Transverse colon (tissue), 4 donors: ENCODE measurements around the gene AGXT. TPM values are rescaled to one million over a fixed set of nuclear protein-coding genes. Genes with fewer than 3 reads are reported as not detected.

Experiments used
- DNase-seq: peaks from one replicate; pipeline ENCODE4 v3.0.0-alpha.2; 2019
- H3K27ac ChIP-seq, 4 donors: fragments of 200-600 bp; sonication (generic); 2 replicates each; pipeline ENCODE4 v1.5.1; 2016 to 2018; ENCODE audit warnings: inconsistent platforms in 4 of 4
- H3K27me3 ChIP-seq: fragments of 200-600 bp; sonication (generic); 2 replicates; pipeline ENCODE4 v1.5.1; 2017; ENCODE audit warnings: inconsistent platforms
- H3K36me3 ChIP-seq, 4 donors: fragments of 200-600 bp; sonication (generic); 2 replicates each; pipeline ENCODE4 v1.5.1; 2017 to 2019; ENCODE audit warnings: inconsistent platforms in 4 of 4
- H3K4me1 ChIP-seq, 4 donors: fragments of 200-600 bp; sonication (generic); 2 replicates each; pipeline ENCODE4 v1.5.1; 2017 to 2020; ENCODE audit warnings: inconsistent platforms in 4 of 4
- H3K4me3 ChIP-seq, 4 donors: fragments of 200-600 bp; sonication (generic); 1 replicate in 1 of 4; 2 replicates in 3 of 4; pipeline versions ENCODE4 v1.5.1 to v1.6.1; 2017 to 2019; ENCODE audit warnings: inconsistent platforms in 4 of 4
- H3K9me3 ChIP-seq, 2 donors: fragments of 200-600 bp; sonication (generic); 2 replicates each; pipeline ENCODE4 v1.5.1; 2017 to 2019; ENCODE audit warnings: inconsistent platforms in 2 of 2
- EP300 ChIP-seq: sonication (generic); formaldehyde crosslinking; IDR thresholded peaks from one replicate; pipeline ENCODE4 v1.6.1; 2017; ENCODE audit warnings: antibody characterized with exemption, low read depth
- POLR2A ChIP-seq: fragments of 450-650 bp; IDR thresholded peaks from one replicate; pipeline ENCODE4 v1.6.1; 2016; ENCODE audit warnings: antibody characterized with exemption, mild to moderate bottlenecking, moderate library complexity
- POLR2AphosphoS5 ChIP-seq, 3 donors: sonication (generic); formaldehyde crosslinking; IDR thresholded peaks; one replicate each; pipeline ENCODE4 v1.6.1; 2016; ENCODE audit warnings: antibody characterized with exemption in 3 of 3
- WGBS, 2 donors: methylation state at CpG; one replicate each; pipeline ENCODE4 v1.1.5; 2018; ENCODE audit warnings: low coverage in 1 of 2; 5-methylcytosine and 5-hydroxymethylcytosine counted together
- in situ Hi-C, 4 donors: fragments of 200-750 bp; cut with MboI; loops; one replicate each; pipeline versions ENCODE4 v1.15.0 to v1.15.1; 2017; ENCODE audit warnings: low sequenced_read_pairs in 3 of 4, low pct_ligation_motif_present in 1 of 4, low pct_unique_long_range_greater_than_20kb in 1 of 4
- intact Hi-C: fragments of 100-400 bp; cut with DNase I; formaldehyde crosslinking; loops from one replicate; pipeline ENCODE4 v1.15.1; 2023; ENCODE audit warnings: low total_unique reads
- total RNA-seq, 4 donors: library from RNA; depleted of rRNA; stranded (reverse); fragments of >200 nt; gene quantifications; one replicate each; pipeline ENCODE4 v1.1.0, GENCODE V29; 2016
- TF ChIP-seq, protein P1 (sequence below), 5 experiments: fragments of 200-600 bp in 3 of 5; fragments of 450-650 bp in 2 of 5; sonication (generic) in 3 of 5; IDR thresholded peaks; 1 replicate in 2 of 5; 2 replicates in 3 of 5; pipeline ENCODE4 v1.5.1; 2016 to 2017; ENCODE audit warnings: antibody characterized with exemption in 5 of 5, inconsistent platforms in 3 of 5, mild to moderate bottlenecking in 2 of 5, moderate library complexity in 1 of 5

The AGXT gene
- total RNA-seq, 4 donors from 2014 or later: 0.32 to 2.2 (median 0.82) TPM; not detected in 1

DNA sequence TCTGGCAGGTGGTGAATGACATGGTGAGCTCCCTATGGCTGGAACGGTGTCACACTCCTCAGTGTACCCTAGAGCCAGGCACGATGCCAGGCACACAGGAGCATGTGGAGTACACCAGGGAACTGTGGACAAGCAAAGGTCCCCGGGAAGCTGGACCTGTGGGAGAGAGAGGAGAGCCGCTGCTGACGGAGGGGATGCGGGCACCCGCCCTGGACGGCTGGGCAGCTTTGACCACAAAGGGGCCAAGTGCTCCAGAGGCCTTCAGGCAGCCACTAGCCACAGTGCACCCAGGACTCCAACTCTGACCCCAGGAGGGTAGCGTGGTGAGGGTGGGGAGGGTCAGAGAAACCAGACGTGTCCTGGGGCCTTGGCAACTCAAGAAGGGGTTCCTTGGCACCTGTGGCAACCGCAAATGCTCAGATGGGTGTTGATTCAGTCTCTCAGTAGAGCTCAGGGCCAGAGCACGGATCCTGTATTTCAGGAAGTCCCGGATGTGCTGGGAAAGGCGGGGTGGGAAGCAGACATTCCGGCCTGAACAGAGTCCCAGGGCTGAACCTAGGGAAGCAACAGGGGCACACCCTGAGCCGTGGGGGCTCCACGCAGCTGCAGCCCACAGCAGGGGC, 29.6 kb downstream of the AGXT start:
- Histone ChIP-seq H3K4me1 (peaks cover 0 to 20% (median 0%) of the 10 kb centered on the region in 4 donors), H3K4me3 (no peak overlapping the region), H3K36me3 (no peaks in the 10 kb centered on the region), H3K27ac (peak overlapping the region in 3 of 4 donors; percentile 4 to 46 (median 44)), H3K27me3 (peaks cover 10% of the 10 kb centered on the region), H3K9me3 (no peaks in the 10 kb centered on the region)
- TF ChIP-seq POLR2AphosphoS5 (IDR thresholded peaks at IDR 0.05) (no peak), POLR2A (no peak), EP300 (no peak)
- TF ChIP-seq, protein P1, sequence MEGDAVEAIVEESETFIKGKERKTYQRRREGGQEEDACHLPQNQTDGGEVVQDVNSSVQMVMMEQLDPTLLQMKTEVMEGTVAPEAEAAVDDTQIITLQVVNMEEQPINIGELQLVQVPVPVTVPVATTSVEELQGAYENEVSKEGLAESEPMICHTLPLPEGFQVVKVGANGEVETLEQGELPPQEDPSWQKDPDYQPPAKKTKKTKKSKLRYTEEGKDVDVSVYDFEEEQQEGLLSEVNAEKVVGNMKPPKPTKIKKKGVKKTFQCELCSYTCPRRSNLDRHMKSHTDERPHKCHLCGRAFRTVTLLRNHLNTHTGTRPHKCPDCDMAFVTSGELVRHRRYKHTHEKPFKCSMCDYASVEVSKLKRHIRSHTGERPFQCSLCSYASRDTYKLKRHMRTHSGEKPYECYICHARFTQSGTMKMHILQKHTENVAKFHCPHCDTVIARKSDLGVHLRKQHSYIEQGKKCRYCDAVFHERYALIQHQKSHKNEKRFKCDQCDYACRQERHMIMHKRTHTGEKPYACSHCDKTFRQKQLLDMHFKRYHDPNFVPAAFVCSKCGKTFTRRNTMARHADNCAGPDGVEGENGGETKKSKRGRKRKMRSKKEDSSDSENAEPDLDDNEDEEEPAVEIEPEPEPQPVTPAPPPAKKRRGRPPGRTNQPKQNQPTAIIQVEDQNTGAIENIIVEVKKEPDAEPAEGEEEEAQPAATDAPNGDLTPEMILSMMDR (IDR thresholded peaks at IDR 0.05): no peak
- DNase-seq: peak; percentile 35
- intact Hi-C loops (no loop called here), in situ Hi-C loops (no loop called here)
- 59% methylated on average over 17 of the region's 17 CpGs; no CpG with 5 or more reads in 1 of the 2 donors for WGBS, 2 donors

DNA sequence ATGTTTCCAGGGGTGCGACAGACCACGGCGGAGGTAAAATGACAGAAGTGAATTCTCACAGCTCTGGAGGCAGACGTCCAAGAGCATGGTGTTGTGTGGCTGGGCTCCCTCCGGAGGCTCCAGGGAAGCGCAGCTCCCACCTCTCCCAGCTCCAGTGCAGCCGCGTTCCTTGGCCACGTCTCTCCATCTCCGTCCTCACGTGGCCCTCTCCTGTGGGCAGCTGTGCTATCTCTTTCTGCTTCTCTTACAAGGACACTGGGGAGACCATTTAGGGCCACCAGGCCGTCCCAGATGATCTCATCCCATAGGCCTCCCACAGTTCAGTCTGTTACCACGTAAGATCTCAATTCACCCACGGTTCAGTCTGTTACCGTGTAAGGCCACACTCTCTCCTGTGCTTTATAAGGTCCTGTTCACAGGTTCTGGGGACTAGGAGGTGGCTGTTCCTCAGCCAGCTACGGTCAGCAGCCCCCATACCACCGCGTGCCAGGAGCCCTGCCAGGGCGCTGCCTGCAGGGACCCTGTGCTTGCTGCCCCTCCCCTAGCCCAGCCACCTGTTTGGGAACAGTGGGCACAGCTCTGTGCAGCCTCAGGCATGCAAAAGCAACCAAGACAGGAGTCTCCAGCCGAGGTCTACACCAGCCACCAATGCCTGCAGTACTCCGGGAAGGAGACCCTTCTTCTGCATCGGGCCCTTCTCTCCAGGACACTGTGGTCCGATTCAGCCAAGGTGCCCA, 30.3 kb downstream of the AGXT start:
- WGBS, 2 donors: 71 to 91% methylated on average over 7 to 23 of the region's 23 CpGs
- H3K4me1 ChIP-seq: peaks cover 0 to 20% (median 0%) of the 10 kb centered on the region in 4 donors
- no peaks in the 10 kb centered on the region for H3K9me3 ChIP-seq
- intact Hi-C loops: no loop called here
- peaks cover 16% of the 10 kb centered on the region for H3K27me3 ChIP-seq
- in situ Hi-C loops: no loop called here
- no peak overlapping the region for H3K27ac ChIP-seq
- H3K4me3 ChIP-seq: no peak overlapping the region
- no peaks in the 10 kb centered on the region for H3K36me3 ChIP-seq
- TF ChIP-seq EP300 (no peak), POLR2A (no peak)
- no peak for DNase-seq

DNA sequence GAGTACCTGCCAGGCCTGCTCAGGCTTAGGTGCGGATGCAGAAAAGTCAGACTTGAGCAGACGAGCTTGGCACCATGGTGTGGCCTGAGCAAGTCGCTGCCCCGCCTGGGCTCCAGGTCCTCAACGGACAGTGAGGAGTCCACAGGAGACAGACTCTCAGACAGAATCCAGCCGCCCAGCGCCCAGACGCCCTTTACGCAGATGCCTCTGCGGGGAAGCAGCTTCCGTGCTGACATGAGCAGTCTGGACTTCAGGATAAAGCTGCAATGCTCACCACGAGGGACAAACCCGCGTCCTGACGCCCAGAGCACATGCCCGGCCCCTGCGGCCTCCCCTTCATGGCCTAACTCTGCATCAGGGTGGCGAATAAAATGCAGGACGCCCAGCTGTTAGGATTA, 30.8 kb downstream of the AGXT start:
- WGBS, 2 donors: 83 to 90% methylated on average over 2 to 19 of the region's 19 CpGs

DNA sequence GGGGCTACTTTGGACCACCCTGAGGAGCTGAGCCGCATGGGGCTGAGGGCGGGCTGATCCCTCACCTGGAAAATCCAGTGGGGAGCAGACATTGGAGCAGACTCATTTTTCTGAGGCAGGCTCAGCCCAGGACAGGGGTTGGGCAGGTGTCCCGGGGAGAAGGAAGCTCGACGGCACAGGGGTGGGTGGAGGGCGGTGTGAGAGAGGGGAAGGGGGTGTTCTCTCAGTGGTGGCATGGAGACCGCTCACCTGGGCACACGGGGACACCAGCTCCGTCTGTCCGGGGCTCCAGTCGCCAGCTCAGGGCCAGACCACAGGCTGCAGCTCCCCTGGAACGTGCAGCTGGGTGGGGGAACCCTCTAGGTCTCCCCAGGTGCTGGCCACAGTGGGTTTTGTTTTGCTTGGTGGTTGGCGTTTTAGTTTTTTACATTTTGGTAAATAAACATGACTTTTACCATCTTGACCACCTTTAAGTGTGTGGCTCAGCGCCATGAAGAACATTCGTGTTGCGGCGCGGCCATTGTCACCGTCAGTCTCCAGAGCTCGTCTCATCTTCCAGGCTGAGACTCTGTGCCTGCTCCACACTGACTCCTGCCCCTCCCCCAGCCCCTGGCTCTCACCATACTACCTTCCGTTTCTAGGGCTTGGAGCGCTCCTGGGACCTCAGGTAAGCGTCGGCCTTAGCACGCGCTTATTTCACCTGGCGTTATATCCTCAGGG, 31.7 kb downstream of the AGXT start:
- 81 to 89% methylated on average over 7 to 27 of the region's 27 CpGs for WGBS, 2 donors
- no peak for TF ChIP-seq EP300
- no peak for TF ChIP-seq POLR2AphosphoS5 (IDR thresholded peaks at IDR 0.05)
- TF ChIP-seq POLR2A: no peak
- TF ChIP-seq, protein P1 (IDR thresholded peaks at IDR 0.05): no peak
- Histone ChIP-seq H3K4me3 (no peak overlapping the region), H3K4me1 (peaks cover 0 to 20% (median 0%) of the 10 kb centered on the region in 4 donors), H3K9me3 (no peaks in the 10 kb centered on the region), H3K36me3 (no peaks in the 10 kb centered on the region), H3K27me3 (peaks cover 30% of the 10 kb centered on the region), H3K27ac (no peak overlapping the region)
- intact Hi-C loops (no loop called here), in situ Hi-C loops (no loop called here)
- DNase-seq: no peak

More for the DNA sequence above, 30.8 kb downstream of the AGXT start:
- no peaks in the 10 kb centered on the region for H3K9me3 ChIP-seq
- in situ Hi-C loops (no loop called here), intact Hi-C loops (no loop called here)
- DNase-seq: no peak
- no peaks in the 10 kb centered on the region for H3K36me3 ChIP-seq
- H3K4me3 ChIP-seq: no peak overlapping the region
- H3K4me1 ChIP-seq: peaks cover 0 to 20% (median 0%) of the 10 kb centered on the region in 4 donors
- no peak overlapping the region for H3K27ac ChIP-seq
- no peak for TF ChIP-seq EP300
- H3K27me3 ChIP-seq: peaks cover 22% of the 10 kb centered on the region
